ENCODE results near the gene NCDN.

NCDN gene

DNA sequence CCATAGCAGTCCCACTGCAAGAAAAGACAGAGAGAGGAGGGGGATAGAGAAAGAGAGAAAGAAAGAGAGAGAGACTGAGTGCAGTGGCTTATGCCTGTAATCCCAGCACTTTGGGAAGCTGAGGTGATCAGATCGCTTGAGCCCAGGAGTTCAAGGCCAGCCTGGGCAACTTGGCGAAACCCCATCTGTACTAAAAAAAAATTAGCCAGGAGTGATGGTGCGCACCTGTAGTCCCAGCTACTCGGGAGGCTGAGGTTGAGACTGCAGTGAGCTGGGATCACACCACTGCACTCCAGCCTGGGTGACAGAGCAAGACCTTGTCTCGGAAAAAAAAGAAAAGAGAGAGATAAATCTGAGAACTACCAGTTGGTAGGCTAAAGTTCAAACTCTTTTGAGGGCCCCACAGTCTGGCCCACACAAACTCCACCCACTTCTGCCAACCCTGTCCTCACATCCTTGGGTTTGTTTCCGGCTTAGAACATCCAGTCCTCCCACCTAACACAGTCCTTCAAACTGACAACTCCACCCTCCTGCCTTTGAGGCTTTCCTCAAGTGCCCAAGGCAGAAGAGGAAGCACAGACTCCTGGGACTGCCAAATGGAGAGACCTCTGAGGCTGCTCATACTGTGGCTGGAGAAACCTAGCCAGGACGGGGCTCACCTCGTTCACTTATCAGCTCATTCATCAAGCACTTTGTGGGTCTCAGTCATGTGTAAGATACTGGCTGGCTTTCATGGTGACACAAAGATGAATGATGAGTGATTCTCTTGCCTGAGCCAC, 35.6 kb downstream of the NCDN start:
- H3K27ac ChIP-seq, result no peak overlapping the region
- H3K4me3 ChIP-seq, result no peak overlapping the region
- TF ChIP-seq CTCF (IDR thresholded peaks at IDR 0.05), result no peak
- DNase-seq (ENCODE audit: low spot score), result no peak

DNA sequence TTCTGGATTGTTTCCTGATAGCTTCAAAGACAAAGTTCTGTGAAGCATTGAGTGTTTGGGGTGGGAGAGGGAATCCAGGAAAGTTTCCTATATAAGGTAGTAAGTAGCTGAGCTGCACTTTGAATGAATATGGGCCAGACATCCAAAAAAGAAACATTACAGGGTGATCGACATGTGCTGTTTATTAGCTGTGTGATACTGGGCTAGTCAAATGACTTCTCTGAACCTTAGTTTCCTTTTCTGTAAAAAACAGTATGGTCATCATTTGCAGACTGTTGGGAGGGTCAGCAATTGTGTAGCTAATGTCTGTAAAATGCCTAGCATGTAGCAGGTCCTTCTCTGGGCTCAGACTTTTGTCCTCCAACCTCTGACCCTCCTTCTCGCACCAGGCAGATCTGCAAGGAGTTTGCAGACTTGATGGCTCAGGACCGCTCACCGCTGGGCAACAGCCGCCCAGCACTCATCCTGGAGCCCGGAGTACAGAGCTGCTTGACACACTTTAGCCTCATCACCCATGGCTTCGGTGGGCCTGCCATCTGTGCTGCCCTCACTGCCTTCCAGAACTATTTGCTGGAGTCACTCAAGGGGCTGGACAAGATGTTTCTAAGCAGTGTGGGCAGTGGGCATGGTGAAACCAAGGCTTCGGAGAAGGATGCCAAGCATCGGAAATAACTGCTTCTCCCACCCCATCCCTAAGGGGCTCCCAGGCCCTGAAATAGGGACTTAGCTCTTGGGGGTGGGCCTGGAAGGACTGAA, 36.6 kb downstream of the NCDN start:
- no peak for TF ChIP-seq CTCF (IDR thresholded peaks at IDR 0.05)
- DNase-seq (ENCODE audit: low spot score), result no peak

DNA sequence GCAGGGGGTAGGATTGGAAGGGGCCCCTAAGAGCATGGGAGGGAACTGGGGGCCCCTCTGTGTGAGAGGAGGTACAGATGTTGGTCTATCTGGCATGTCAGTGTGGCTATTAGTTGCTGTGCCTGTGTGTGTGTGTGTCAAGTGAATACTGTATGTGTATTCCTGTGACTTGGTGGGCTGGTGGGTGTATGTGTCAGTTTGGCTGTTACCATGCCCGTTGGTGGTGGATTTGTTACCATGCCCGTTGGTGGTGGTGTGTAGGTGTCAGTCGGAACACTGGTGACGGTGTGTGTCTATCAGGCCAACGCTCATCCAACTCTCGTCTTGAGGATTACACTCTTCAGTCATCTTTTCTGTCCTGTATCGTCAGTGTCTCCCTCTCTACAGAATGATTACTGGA, 38.1 kb downstream of the NCDN start:
- no peak overlapping the region for H3K4me3 ChIP-seq
- no peak overlapping the region for H3K27ac ChIP-seq
- DNase-seq (ENCODE audit: low spot score), result no peak
- TF ChIP-seq CTCF (IDR thresholded peaks at IDR 0.05), result no peak

More for the DNA sequence above, 36.6 kb downstream of the NCDN start:
- H3K4me3 ChIP-seq, result no peak overlapping the region
- no peak overlapping the region for H3K27ac ChIP-seq

GRCh38 chr1:35597870-35598269, 40.3 kb downstream of the NCDN start:
- no peak overlapping the region for H3K4me3 ChIP-seq
- TF ChIP-seq CTCF (IDR thresholded peaks at IDR 0.05), result no peak
- no peak overlapping the region for H3K27ac ChIP-seq
- DNase-seq (ENCODE audit: low spot score), result no peak

- Histone ChIP-seq H3K4me3 (no peak overlapping the region), H3K27ac (no peak overlapping the region)
- DNase-seq (ENCODE audit: low spot score), result no peak
- TF ChIP-seq CTCF (IDR thresholded peaks at IDR 0.05), result no peak
Observed at GRCh38 chr1:35598895-35599294, 41.3 kb downstream of the NCDN start.

DNA sequence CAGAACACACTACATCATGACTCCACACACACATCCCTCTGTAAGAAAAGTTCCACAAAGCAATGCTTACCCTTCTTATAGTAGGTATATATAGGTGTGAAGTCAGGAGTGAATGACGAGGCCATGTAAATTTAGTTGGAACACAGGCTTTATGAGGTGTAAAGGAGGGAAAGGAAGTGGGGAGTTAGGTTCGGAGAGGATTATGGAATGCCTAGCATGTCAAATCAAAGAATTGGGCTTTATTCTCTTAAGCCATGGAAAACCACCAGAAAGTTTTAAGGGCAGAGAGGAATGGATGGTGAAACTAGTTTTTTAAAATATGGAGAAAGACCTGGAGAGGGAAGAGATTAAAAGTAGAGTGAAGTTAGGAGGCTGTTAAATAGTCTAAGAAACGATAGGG, 41.8 kb downstream of the NCDN start:
- no peak overlapping the region for H3K27ac ChIP-seq
- DNase-seq (ENCODE audit: low spot score), result no peak
- TF ChIP-seq CTCF (IDR thresholded peaks at IDR 0.05), result no peak
- no peak overlapping the region for H3K4me3 ChIP-seq

GRCh38 chr1:35600593-35600992, 43.0 kb downstream of the NCDN start:
- TF ChIP-seq CTCF (IDR thresholded peaks at IDR 0.05), result no peak
- Histone ChIP-seq H3K4me3 (no peak overlapping the region), H3K27ac (no peak overlapping the region)
- DNase-seq (ENCODE audit: low spot score), result no peak

Measured in coronary artery (tissue), 2 donors.